ENCODE data around the gene SECTM1.

GRCh38 chr17:82318169-82318498 lies 15.4 kb downstream of the SECTM1 start:
- TF ChIP-seq EZH2 (IDR thresholded peaks at IDR 0.05; ENCODE audit: low read depth, unreplicated experiment), result no peak
- no peak for TF ChIP-seq REST (IDR thresholded peaks at IDR 0.05; ENCODE audit: unreplicated experiment)
- TF ChIP-seq CTCF (conservative IDR thresholded peaks at IDR 0.05; ENCODE audit: low read depth in 2 of 2), result no peak
- TF ChIP-seq EZH2phosphoT487 (IDR thresholded peaks at IDR 0.05; ENCODE audit: unreplicated experiment), result no peak
- no peak for TF ChIP-seq STAT1 (IDR thresholded peaks at IDR 0.05; ENCODE audit: unreplicated experiment)
- no peak for TF ChIP-seq ZNF114 (CRISPR knock-in tag; IDR thresholded peaks at IDR 0.05)
- no peak for TF ChIP-seq POLR2AphosphoS5 (IDR thresholded peaks at IDR 0.05; ENCODE audit: low read depth)
- TF ChIP-seq JUNB (IDR thresholded peaks at IDR 0.05; ENCODE audit: unreplicated experiment), result no peak
- no peak for TF ChIP-seq ZNF331 (CRISPR knock-in tag; IDR thresholded peaks at IDR 0.05; ENCODE audit: low read depth)
- no peak for TF ChIP-seq CREB1 (CRISPR knock-in tag; IDR thresholded peaks at IDR 0.05; ENCODE audit: low read depth)
- no peak for TF ChIP-seq ETS1 (IDR thresholded peaks at IDR 0.05)
- TF ChIP-seq NANOG (IDR thresholded peaks at IDR 0.05; ENCODE audit: borderline replicate concordance), result no peak
